GM18502 (cell line): ENCODE measurements around the gene TSNAXIP1.
"Not testable (repeated sequence)": the region's sequence is repeated elsewhere in the genome, so short reads cannot be mapped to it uniquely, and the experiment has no call there.

Experiments
- ATAC-seq: cut with Tn5 transposase; IDR thresholded peaks from one replicate; pipeline ENCODE4 v1.9.1; 2021; ENCODE audit warnings: mild to moderate bottlenecking; ENCODE audit not compliant: unreplicated experiment, poor library complexity

Gene TSNAXIP1

DNA sequence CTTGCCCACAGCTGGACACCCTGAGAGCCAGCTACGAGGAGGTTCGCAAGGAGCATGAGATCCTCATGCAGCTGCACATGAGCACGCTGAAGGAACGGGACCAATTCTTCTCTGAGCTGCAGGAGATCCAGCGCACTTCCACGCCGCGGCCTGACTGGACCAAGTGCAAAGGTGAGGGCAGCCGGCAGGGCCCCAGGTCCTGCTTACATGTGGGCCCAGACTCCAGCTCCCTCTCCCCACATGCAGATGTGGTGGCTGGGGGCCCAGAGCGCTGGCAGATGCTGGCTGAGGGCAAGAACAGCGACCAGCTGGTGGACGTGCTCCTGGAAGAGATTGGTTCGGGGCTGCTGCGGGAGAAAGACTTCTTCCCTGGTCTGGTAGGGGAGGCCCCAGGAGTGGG lies 19.2 kb downstream of the TSNAXIP1 start:
- ATAC-seq = no peak

DNA sequence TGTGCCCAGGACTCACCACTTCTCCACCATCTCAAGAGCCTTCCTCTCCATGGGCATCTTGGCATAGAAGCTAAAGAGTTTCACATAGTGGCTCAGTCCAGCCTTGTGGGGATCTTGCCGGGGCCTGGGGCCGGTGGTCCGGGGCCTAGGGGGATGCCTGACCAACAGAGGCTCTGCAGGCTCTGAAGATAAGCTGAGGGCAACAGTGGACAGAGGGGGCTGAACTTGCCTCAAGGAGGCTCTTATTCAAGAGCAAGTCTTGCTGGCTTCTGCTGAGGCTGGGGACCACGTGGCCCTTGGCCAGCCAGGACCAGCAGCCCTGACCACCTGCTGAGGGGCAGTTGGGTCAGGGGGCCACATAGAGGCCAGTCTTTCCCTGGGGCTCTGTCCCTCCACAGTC lies 22.0 kb downstream of the TSNAXIP1 start:
- ATAC-seq = no peak

DNA sequence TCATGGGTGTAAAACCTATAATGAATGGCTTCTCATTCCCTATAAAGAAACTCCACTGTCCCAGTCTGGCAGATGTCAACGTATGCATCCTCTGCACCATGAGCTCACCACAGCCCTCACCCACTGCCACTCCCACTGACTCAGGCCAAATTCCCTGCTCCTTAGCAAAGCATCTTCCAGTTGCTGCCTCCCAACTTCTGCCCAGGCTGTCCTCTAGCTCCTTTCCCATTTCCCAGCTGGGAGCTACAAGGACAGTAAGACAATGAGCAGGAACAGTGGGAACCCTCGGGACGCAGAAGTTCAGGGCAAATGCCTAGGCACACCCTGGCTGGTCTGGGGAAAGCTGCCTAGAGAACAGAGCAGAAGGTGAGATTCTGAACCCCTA lies 26.3 kb downstream of the TSNAXIP1 start:
- ATAC-seq = no peak

DNA sequence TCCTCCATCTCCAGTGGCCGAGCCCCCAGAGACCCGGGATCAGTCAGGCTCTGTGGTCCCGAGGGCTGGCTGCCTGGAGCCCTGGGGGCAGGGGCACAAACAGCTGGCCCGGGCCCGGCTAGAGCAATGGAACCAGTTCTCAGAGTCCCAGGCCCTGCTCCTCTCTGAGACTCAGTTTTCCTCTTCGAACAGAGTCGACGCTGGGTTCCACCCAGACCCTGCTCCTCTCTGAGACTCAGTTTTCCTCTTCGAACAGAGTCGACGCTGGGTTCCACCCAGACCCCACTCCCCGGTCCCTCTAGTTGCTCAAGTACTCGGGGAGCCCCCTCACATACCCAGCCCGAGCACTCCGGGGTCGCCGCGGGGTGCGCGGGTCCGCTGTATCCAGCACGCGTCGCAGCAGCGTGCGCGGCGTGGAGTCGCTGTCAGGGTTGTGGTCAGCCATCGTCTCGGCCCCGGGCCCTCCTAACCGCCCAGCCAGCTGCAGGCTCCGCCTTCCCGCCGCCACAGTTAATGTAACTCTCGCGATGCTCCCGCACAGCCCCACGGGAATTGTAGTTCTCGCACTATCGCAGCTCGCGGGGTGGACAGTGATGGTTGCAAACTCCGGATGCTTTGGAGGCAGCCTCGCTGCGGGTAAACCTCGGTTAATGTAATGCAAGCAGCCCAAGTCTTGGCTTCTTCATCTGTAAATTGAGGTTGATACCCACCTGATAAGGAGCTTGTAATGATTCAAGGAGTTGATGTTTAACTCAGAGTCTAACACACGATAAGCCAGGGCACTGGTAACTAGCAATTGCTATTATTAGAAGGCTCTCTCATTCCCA lies 26.9 kb downstream of the TSNAXIP1 start:
- ATAC-seq = peak; percentile 96

GRCh38 chr16:67834242-67834614 lies 27.5 kb downstream of the TSNAXIP1 start:
- ATAC-seq = no peak

DNA sequence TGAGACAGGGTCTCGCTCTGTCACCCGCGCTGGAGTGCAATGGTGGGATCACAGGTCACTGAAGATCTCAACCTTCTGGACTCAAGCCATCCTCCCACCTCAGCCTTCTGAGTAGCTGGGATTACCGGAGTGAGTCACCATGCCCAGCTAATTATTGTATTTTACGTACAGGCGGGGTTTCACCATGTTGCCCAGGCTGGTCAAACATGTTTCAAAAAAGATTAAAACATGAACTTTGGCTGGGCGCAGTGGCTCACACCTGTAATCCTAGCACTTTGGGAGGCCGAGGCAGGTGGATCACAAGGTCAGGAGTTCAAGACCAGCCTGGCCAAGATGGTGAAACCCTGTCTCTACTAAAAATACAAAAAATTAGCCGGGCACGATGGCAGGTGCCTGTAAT lies 30.5 kb downstream of the TSNAXIP1 start:
- ATAC-seq = not testable (repeated sequence)

GRCh38 chr16:67837811-67838210 lies 31.1 kb downstream of the TSNAXIP1 start:
- ATAC-seq = no peak

- no peak for ATAC-seq
Measured at GRCh38 chr16:67841198-67841815, 34.6 kb downstream of the TSNAXIP1 start.

- ATAC-seq = peak; percentile 54
Measured at GRCh38 chr16:67841816-67842508, 35.3 kb downstream of the TSNAXIP1 start, which contains the start of gene THAP11. Gene THAP11 (plus strand): TSS chr16:67842320. CDS start chr16:67842555, 235 bp downstream.

- peak; percentile 14 for ATAC-seq
Measured at GRCh38 chr16:67842509-67843342, 36.0 kb downstream of the TSNAXIP1 start.

GRCh38 chr16:67843343-67843765 lies 36.7 kb downstream of the TSNAXIP1 start:
- ATAC-seq = no peak

DNA sequence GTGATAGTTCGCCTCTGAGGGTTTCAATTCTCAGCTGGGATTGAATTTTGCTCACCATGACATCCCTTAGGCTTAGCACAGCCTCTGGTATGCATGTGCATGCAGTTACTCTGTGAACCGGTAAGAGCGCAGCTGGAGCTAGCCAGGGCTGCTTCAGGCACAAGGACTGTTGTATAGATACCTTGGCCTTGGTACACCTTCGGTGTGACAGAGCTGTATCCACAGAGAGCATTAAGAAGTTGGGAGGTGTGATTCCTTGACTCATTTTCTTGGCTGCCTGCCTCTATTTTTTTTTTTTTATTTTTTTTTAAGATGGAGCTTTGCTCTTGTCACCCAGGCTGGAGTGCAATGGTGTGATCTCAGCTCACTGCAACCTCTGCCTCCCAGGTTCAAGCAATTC lies 37.8 kb downstream of the TSNAXIP1 start:
- ATAC-seq = no peak

- no peak for ATAC-seq
Measured at GRCh38 chr16:67845291-67846062, 38.8 kb downstream of the TSNAXIP1 start.

- no peak for ATAC-seq
Measured at GRCh38 chr16:67846063-67846319, 39.3 kb downstream of the TSNAXIP1 start.

DNA sequence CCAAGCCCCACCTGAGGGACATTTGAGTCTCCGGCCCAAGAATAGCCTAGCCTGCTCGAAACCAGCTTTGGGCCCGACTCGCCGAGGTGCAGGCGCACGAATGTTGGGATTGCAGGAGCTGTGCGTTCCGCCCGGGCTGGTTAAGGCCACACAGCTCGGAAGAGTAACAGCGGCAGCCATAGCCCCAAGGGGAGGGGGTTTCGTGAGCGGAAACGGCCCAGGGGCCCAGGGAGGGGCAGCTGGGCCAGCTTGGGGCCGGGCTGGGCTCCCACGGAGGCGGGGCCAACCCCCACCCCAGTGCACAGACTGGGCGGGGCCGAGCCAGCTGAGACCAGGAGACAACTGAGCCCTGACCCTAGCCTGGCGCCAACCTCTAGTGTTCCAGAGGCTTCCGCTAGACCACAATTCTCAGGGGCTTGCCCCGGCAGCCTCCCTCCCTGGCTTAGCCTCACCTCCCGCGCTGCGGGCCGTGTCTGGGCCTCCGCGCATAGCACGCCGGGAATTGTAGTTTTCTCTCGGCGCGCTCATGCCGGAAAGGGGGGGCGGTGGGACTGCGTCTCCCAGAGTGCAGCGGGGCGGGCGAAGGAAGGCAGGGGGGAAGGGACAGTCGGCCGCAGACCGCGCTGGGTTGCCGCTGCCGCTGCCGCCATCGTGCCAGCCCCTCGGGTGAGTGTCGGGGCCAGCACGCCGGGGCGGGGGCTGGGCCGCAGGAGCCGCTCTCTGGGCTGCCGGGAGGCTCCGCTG lies 39.8 kb downstream of the TSNAXIP1 start, which contains the start of gene NUTF2:
NUTF2 (plus strand) TSS at position 614 of the 744 bp plus-strand sequence. CDS start 18,198 bp downstream, outside the sequence.
- ATAC-seq = peak; percentile 61

GRCh38 chr16:67847064-67847861 lies 40.6 kb downstream of the TSNAXIP1 start, which contains the start of gene CENPT:
Gene CENPT (minus strand): TSS chr16:67847693. CDS start chr16:67833859, 13,834 bp downstream.
- peak; percentile 32 for ATAC-seq

GRCh38 chr16:67848118-67848517 lies 41.4 kb downstream of the TSNAXIP1 start:
- no peak for ATAC-seq

- ATAC-seq = no peak
Measured at GRCh38 chr16:67853670-67854069, 47.0 kb downstream of the TSNAXIP1 start.
